ENCODE measurements around the gene NBEA.

Gene NBEA

DNA sequence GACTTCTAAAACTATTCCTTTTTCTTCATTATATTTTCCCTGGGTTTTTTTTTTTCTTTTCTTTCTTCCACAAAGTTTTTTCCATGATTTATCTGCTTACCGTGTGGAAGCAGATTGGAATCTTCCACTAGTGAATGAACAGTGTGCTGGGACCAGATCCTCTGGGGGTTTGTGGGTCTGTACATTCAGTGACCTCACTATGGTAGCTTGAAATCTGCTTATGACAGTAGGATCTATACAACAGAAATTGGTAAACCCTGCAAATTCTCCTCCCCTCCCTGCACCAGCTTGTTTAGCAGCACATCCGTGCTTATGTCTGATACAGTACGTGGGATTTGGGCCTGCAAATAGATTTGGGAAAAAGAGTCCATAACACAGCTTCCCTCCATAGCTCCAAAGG lies 560.4 kb downstream of the NBEA start:
- DNase-seq (ENCODE audit: low read depth), result no peak

DNA sequence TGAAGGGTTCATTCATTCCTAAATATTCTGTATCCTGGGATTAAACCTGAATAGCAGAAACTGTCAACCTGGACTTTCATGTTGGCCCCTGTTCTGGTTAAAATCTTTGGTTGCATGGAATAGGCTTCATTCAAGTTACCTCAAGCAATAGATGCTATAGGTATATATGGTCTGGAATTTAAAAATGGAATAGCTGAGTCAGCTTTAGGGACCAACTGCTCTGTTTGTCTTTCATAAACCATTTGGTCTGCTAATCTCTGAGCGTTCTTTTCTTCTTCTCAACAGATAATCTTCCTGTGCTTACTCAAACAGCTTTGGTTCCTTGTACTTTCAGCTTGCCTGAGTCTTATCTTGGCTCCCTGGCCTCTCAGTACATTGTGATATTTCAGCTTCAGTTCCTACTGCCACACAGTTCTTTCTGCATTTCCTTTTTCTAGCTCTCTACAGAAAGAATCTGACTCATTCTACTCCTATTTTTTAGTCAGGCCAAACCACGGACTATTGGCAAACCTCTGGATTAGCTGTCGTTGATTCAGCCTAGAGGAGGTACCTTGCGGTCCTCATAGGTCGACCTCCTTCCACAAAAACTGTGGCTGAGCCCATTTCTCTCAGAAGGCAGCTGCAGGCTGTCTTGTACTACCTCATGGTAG lies 570.3 kb downstream of the NBEA start:
- no peak overlapping the region for H3K4me3 ChIP-seq (ENCODE audit: low read depth, low read length)
- TF ChIP-seq, protein P1, sequence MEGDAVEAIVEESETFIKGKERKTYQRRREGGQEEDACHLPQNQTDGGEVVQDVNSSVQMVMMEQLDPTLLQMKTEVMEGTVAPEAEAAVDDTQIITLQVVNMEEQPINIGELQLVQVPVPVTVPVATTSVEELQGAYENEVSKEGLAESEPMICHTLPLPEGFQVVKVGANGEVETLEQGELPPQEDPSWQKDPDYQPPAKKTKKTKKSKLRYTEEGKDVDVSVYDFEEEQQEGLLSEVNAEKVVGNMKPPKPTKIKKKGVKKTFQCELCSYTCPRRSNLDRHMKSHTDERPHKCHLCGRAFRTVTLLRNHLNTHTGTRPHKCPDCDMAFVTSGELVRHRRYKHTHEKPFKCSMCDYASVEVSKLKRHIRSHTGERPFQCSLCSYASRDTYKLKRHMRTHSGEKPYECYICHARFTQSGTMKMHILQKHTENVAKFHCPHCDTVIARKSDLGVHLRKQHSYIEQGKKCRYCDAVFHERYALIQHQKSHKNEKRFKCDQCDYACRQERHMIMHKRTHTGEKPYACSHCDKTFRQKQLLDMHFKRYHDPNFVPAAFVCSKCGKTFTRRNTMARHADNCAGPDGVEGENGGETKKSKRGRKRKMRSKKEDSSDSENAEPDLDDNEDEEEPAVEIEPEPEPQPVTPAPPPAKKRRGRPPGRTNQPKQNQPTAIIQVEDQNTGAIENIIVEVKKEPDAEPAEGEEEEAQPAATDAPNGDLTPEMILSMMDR (conservative IDR thresholded peaks at IDR 0.05; ENCODE audit: low read depth, low read length), result no peak
- DNase-seq (ENCODE audit: low read depth), result peak; percentile 95

More for the DNA sequence above, 560.4 kb downstream of the NBEA start:
- no peak overlapping the region for H3K4me3 ChIP-seq (ENCODE audit: low read depth, low read length)
- TF ChIP-seq, protein P1 (conservative IDR thresholded peaks at IDR 0.05; ENCODE audit: low read depth, low read length), result no peak

DNA sequence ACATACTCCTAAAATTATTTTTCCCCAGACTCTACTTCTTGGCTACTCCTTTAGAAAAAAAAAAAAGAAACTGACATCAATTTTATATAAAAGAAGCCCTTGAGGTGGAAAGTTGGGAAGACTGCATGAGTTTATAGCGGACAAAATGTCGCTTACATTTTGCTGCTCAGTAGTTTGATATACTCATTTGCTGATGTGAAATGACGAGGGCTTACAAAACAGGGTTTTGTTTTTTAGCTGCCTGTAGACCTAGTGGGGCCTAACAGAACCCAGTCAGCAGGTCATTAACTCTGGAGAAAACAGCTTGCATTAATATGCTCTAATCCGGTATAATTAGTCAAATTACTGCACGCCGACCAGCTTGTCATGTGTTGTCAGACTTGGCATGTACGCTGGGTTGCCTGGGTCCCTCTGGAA lies 572.0 kb downstream of the NBEA start:
- no peak for DNase-seq (ENCODE audit: low read depth)
- TF ChIP-seq, protein P1 (conservative IDR thresholded peaks at IDR 0.05; ENCODE audit: low read depth, low read length), result no peak
- no peak overlapping the region for H3K4me3 ChIP-seq (ENCODE audit: low read depth, low read length)

DNA sequence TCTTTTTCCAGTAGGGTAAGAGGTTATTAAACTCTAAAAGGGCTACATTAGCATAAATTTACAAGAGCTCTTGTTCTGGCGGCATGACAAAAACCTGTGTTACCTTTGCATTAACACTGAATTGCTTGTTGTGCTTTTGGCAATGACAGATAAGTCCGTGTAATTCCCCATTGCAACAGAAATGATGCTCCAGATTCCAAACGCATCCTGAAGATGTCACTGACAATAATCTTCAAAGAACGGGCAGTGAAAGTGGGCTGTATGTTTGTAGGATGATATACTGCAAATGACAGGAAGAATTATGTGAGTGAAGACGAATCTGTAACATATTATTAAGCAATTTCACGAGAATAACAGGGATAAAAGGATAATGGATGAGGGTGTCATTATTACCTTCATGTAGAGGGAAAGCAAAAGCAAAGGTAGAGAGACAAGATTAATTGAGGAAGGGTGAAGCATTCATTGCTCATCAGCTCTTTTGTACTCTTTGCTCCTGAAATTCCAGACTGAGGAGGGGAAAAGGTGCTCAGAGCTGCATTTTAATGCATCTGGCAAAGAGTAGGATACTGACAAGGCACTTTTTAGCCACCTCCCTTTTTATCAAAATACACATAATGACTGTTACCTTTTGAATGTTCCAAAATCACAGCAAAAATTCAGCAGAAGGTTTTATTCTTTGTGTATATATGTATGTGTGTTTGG lies 572.9 kb downstream of the NBEA start:
- TF ChIP-seq, protein P1 (conservative IDR thresholded peaks at IDR 0.05; ENCODE audit: low read depth, low read length), result no peak
- H3K4me3 ChIP-seq (ENCODE audit: low read depth, low read length), result no peak overlapping the region
- no peak for DNase-seq (ENCODE audit: low read depth)

DNA sequence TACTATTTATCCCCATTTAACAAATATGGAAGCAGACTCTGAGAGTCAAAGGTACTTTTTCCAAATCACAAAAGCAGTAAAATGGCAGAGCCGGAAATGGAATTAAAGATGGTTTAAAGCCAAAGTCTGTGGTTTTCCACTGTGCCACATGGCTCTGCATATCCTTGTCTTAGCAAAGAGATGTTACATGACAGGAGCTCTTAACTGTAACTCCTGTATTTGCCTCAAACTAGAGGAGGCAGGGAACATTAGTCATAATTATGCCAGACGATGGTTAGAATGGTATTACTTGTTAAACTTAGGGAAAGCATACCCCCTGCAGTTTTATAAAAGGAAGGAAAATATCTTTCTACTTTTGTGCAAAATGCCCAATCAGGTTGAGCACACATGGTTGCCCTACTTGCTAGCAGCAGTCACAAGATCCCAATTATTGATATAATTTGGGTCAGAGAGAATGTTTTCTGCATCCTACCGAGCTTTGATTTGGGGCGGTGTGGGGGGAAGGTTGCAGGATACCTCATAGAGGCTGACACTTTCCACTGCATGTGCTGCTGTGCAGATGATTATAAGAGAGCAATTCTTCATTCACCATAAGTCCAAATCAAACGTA lies 576.4 kb downstream of the NBEA start:
- H3K4me3 ChIP-seq (ENCODE audit: low read depth, low read length), result no peak overlapping the region
- peak; percentile 9 for DNase-seq (ENCODE audit: low read depth)
- TF ChIP-seq, protein P1 (conservative IDR thresholded peaks at IDR 0.05; ENCODE audit: low read depth, low read length), result no peak

DNA sequence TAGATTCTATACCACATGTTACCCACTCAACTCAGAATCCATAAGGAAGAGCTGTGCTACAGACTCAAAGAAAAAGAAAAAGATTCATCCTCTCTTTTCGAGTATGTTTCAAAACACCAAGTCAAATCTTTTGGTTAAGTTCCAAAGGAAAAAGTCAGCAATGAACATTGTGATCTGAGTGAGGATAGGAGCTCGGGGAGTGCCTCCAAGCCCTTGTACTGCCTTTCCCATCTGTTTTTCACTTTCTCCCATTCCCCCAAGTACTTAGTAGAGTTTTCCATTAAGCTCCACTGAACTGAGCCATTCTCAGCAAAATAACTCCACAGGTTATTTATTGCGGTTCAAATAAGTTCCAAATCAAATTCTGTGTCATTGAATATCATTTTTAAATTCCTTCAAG lies 582.1 kb downstream of the NBEA start:
- DNase-seq (ENCODE audit: low read depth), result no peak
- H3K4me3 ChIP-seq (ENCODE audit: low read depth, low read length), result no peak overlapping the region
- TF ChIP-seq, protein P1 (conservative IDR thresholded peaks at IDR 0.05; ENCODE audit: low read depth, low read length), result no peak

Data from choroid plexus epithelial cell (primary cell).